Neural progenitor cell (in vitro differentiated cells): ENCODE measurements around the gene CIAO3. TPM values are rescaled to one million over a fixed set of nuclear protein-coding genes. Genes with fewer than 3 reads are reported as not detected.

Experiments
- DNase-seq: peaks from one replicate; pipeline ENCODE4 v3.0.0-alpha.2; 2016; ENCODE audit warnings: low spot score
- H2AFZ ChIP-seq: fragments of 200-600 bp; sonication (generic); replicated peaks from 2 replicates; pipeline ENCODE4 v1.6.1; 2016; ENCODE audit warnings: antibody characterized with exemption
- H3F3A ChIP-seq: fragments of 200-600 bp; sonication (generic); 2 replicates; pipeline ENCODE4 v1.6.1; 2016; ENCODE audit warnings: antibody characterized with exemption, low read depth
- H3K27ac ChIP-seq: fragments of 200-600 bp; sonication (generic); 2 replicates; pipeline ENCODE4 v1.5.1; 2016; ENCODE audit warnings: mild to moderate bottlenecking
- H3K27me3 ChIP-seq: fragments of 200-600 bp; sonication (generic); 2 replicates; pipeline ENCODE4 v1.6.1; 2016; ENCODE audit warnings: mild to moderate bottlenecking, moderate library complexity
- H3K36me3 ChIP-seq: fragments of 200-600 bp; sonication (generic); 2 replicates; pipeline ENCODE4 v1.5.1; 2016
- H3K4me1 ChIP-seq: fragments of 200-600 bp; sonication (generic); 2 replicates; pipeline ENCODE4 v1.6.1; 2016; ENCODE audit warnings: mixed run types
- H3K4me2 ChIP-seq: fragments of 200-600 bp; sonication (generic); 2 replicates; pipeline ENCODE4 v1.6.1; 2016
- H3K4me3 ChIP-seq: fragments of 200-600 bp; sonication (generic); 2 replicates; pipeline ENCODE4 v1.5.1; 2016
- H3K79me2 ChIP-seq: fragments of 200-600 bp; sonication (generic); 2 replicates; pipeline ENCODE4 v1.6.1; 2016; ENCODE audit warnings: low read depth
- H3K9ac ChIP-seq: fragments of 200-600 bp; sonication (generic); 2 replicates; pipeline ENCODE4 v1.6.1; 2016
- H3K9me3 ChIP-seq: fragments of 200-600 bp; sonication (generic); 2 replicates; pipeline ENCODE4 v1.5.1; 2016; ENCODE audit warnings: low read depth
- H4K20me1 ChIP-seq: fragments of 200-600 bp; sonication (generic); 2 replicates; pipeline ENCODE4 v1.6.1; 2016; ENCODE audit warnings: low read depth
- H3K27ac Mint-ChIP-seq: 3 replicates; pipeline ENCODE4 v1.8.0; 2021; ENCODE audit warnings: mixed read lengths
- H3K27me3 Mint-ChIP-seq: 2 replicates; pipeline ENCODE4 v1.8.0; 2022; ENCODE audit warnings: low read depth, mild to moderate bottlenecking, inconsistent platforms, moderate library complexity, mixed read lengths; ENCODE audit not compliant: insufficient read depth
- H3K36me3 Mint-ChIP-seq: 3 replicates; pipeline ENCODE4 v1.8.0; 2021; ENCODE audit warnings: mixed read lengths
- H3K4me1 Mint-ChIP-seq: 3 replicates; pipeline ENCODE4 v1.8.0; 2021; ENCODE audit warnings: mixed read lengths
- H3K4me3 Mint-ChIP-seq: 3 replicates; pipeline ENCODE4 v1.8.0; 2021; ENCODE audit warnings: mild to moderate bottlenecking, moderate library complexity, mixed read lengths
- H3K9me3 Mint-ChIP-seq: 3 replicates; pipeline ENCODE4 v1.8.0; 2020; ENCODE audit warnings: mixed read lengths
- CTCF ChIP-seq: fragments of 200-600 bp; sonication (generic); IDR thresholded peaks from 2 replicates; pipeline ENCODE4 v1.5.1; 2017; ENCODE audit warnings: antibody characterized with exemption, mild to moderate bottlenecking
- EZH2 ChIP-seq: fragments of 200-600 bp; sonication (generic); IDR thresholded peaks from 2 replicates; pipeline ENCODE4 v1.6.1; 2017; ENCODE audit warnings: antibody characterized with exemption, mild to moderate bottlenecking, moderate library complexity
- EZH2phosphoT487 ChIP-seq: fragments of 200-600 bp; sonication (generic); IDR thresholded peaks from 2 replicates; pipeline ENCODE4 v1.6.1; 2017; ENCODE audit warnings: antibody characterized with exemption
- total RNA-seq: library from RNA; depleted of rRNA; stranded (reverse); fragments of >200 nt; gene quantifications from 2 replicates; pipeline ENCODE4 v1.2.3, GENCODE V29; 2015; ENCODE audit warnings: low replicate concordance

Gene CIAO3
- total RNA-seq, 1 donor from 2014 or later, result 20.5 TPM

- peak; percentile 89 for DNase-seq
- Histone ChIP-seq H3K9me3 (no peaks in the 10 kb centered on the region), H3K9ac (no peak overlapping the region), H3F3A (peaks cover 3% of the 10 kb centered on the region), H3K27me3 (peaks cover 14% of the 10 kb centered on the region), H3K36me3 (no peaks in the 10 kb centered on the region), H3K4me1 (peaks cover 7% of the 10 kb centered on the region), H4K20me1 (peaks cover 41% of the 10 kb centered on the region), H3K79me2 (peaks cover 27% of the 10 kb centered on the region), H2AFZ (no peak overlapping the region), H3K27ac (no peak overlapping the region), H3K4me3 (no peak overlapping the region), H3K4me2 (no peak overlapping the region)
- H3K36me3 Mint-ChIP-seq, result no peaks in the 10 kb centered on the region
- H3K4me3 Mint-ChIP-seq, result peak overlapping the region; percentile 78
- TF ChIP-seq EZH2phosphoT487 (no peak), EZH2 (no peak), CTCF (peak; percentile 85)
- H3K27ac Mint-ChIP-seq, result no peak overlapping the region
- peaks cover 3% of the 10 kb centered on the region for H3K4me1 Mint-ChIP-seq
- H3K9me3 Mint-ChIP-seq, result no peaks in the 10 kb centered on the region
- peaks cover 5% of the 10 kb centered on the region for H3K27me3 Mint-ChIP-seq
These were observed 45.1 kb upstream of the CIAO3 start for GRCh38 chr16:785563-786535.

- H3K36me3 Mint-ChIP-seq, result no peaks in the 10 kb centered on the region
These were observed 43.6 kb upstream of the CIAO3 start for GRCh38 chr16:784431-784830.

GRCh38 chr16:783404-784161, 42.8 kb upstream of the CIAO3 start:
- peaks cover 3% of the 10 kb centered on the region for H3K4me1 Mint-ChIP-seq
- H3F3A ChIP-seq, result peaks cover 3% of the 10 kb centered on the region
- H3K27ac Mint-ChIP-seq, result no peak overlapping the region
- H3K9me3 ChIP-seq, result no peaks in the 10 kb centered on the region
- H3K4me3 ChIP-seq, result no peak overlapping the region
- no peak overlapping the region for H2AFZ ChIP-seq
- peaks cover 10% of the 10 kb centered on the region for H3K79me2 ChIP-seq
- H3K36me3 Mint-ChIP-seq, result no peaks in the 10 kb centered on the region
- H3K9me3 Mint-ChIP-seq, result no peaks in the 10 kb centered on the region
- DNase-seq, result no peak
- H3K4me3 Mint-ChIP-seq, result no peak overlapping the region
- peaks cover 31% of the 10 kb centered on the region for H3K27me3 ChIP-seq
- no peak overlapping the region for H3K27ac ChIP-seq
- no peak overlapping the region for H3K4me2 ChIP-seq
- H3K27me3 Mint-ChIP-seq, result peaks cover 7% of the 10 kb centered on the region
- TF ChIP-seq EZH2, result no peak
- no peak for TF ChIP-seq EZH2phosphoT487
- TF ChIP-seq CTCF, result no peak
- H4K20me1 ChIP-seq, result peaks cover 24% of the 10 kb centered on the region
- H3K4me1 ChIP-seq, result no peaks in the 10 kb centered on the region
- no peaks in the 10 kb centered on the region for H3K36me3 ChIP-seq
- H3K9ac ChIP-seq, result no peak overlapping the region

More at GRCh38 chr16:784431-784830, 43.6 kb upstream of the CIAO3 start:
- no peak overlapping the region for H3K9ac ChIP-seq
- Mint-ChIP-seq H3K9me3 (no peaks in the 10 kb centered on the region), H3K4me1 (peaks cover 3% of the 10 kb centered on the region), H3K27ac (no peak overlapping the region), H3K4me3 (no peak overlapping the region), H3K27me3 (peaks cover 7% of the 10 kb centered on the region)
- H3K9me3 ChIP-seq, result no peaks in the 10 kb centered on the region
- no peaks in the 10 kb centered on the region for H3K36me3 ChIP-seq
- no peak overlapping the region for H3K4me3 ChIP-seq
- no peak overlapping the region for H3K4me2 ChIP-seq
- no peak overlapping the region for H3K27ac ChIP-seq
- peaks cover 19% of the 10 kb centered on the region for H3K79me2 ChIP-seq
- H3K4me1 ChIP-seq, result peaks cover 5% of the 10 kb centered on the region
- H3F3A ChIP-seq, result peaks cover 3% of the 10 kb centered on the region
- H4K20me1 ChIP-seq, result peaks cover 32% of the 10 kb centered on the region
- TF ChIP-seq CTCF (no peak), EZH2 (no peak), EZH2phosphoT487 (no peak)
- DNase-seq, result no peak
- H2AFZ ChIP-seq, result no peak overlapping the region
- peaks cover 26% of the 10 kb centered on the region for H3K27me3 ChIP-seq
